GM18520 (cell line): ENCODE measurements around the gene FLOT2.

ENCODE experiments used
- ATAC-seq: cut with Tn5 transposase; IDR thresholded peaks from one replicate; pipeline ENCODE4 v1.9.1; 2021; ENCODE audit not compliant: unreplicated experiment

FLOT2 gene

DNA sequence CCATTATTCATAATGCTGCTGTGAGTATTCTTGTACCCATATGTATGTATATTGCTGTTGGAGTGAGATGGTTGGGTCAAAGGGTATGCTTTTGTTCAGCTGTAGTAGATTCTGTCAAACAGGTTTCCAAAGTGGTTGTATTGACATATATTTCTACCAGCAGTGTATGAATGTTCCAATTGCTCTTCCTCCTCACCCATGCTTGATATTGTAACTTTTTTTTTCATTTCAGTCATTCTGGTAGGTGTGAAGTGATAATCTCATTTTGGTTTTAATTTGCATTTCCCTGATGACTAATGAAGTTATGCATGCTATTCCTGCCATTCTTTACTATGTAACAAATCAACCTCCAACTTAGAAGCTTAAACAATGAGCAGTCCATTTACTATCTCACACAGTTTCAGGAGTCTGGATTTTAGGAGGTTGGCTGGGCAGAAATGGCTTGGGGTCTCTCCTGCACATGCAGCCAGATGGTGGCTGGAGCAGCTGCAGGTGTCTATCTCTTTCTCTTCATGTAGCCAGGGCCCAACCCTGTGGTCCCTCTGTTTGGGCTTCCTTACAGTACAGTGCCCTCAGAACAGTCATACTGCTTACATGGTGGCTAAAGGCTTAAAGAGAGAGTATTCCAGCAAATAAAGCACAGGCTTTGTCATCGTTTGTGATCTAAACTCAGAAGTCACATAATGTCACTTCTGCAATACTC, 21.5 kb downstream of the FLOT2 start:
- no peak for ATAC-seq

DNA sequence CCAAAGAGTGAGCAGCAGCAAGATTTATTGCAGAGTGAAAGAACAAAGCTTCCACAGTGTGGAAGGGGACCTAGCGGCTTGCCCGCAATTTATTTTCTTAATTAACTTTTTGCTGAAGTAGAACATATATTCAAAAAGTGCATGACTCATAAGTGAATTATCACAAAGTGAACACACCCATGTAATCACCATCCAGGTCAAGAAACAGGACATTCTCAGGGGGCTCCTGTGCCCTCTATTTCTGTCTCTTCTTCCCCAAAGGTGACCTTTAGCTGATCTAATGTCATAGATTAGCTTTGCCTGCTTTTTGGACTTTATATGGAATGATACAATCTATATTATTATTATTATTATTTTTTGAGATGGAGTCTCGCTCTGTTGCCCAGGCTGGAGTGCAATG, 22.8 kb downstream of the FLOT2 start:
- ATAC-seq: no peak

DNA sequence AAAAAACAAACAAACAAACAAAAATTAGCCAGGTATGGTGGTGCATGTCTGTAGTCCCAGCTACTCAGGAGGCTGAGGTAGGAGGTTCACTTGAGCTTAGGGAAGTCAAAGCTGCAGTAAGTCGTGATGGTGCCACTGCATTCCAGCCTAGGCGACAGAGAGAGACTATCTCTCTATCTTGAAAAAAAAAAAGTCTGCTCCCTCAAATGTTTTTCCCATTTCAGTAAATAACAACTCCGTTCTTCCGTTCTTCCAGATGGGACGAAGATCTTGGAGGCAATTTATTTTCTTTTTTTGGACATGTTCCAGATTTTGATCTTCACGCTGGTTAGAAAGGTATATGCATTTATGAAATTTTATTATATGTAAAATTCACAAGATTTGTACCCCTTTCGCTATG, 23.7 kb downstream of the FLOT2 start:
- no peak for ATAC-seq

DNA sequence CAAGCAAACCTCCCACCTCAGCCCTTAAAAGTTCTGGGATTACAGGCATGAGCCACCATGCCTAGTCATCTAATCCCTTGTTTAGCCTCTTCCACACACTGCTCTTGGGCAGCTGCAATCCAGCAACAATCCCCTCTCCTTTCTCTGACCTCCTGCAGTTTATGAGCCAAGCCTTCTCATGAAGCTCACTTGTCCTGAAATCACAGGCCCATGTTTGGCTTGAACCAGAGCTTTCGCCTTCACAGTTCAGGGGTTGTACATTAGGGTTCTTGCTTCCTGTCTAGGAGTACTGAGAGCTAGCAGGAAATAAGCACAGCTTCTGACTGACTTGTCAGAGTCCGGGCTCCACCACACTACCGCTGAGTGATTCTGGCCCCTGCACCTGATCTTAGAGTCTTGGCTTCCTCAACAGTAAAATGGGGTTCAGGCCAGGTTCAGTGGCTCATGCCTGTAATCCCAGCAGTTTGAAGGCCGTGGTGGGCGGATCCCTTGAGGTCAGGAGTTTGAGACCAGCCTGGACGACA, 26.4 kb downstream of the FLOT2 start:
- ATAC-seq: peak; percentile 84

DNA sequence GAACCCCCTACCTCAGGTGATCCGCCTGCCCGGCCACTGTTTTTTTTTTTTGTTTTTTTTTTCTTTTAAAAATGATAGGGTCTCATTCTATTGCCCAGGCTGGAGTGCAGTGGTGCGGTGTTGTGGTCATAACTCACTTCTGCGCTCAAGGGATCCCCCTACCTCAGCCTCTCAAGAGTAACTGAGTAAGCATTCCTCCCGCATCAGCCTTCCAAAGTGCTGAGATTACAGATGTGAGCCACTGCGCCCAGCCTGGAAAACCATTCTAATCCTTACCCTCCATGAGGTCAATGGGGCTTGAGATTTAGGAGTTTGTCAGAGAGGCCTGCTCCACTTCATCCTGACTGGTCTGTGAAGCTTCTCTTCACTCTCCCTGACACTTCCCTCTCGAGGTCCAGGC, 30.3 kb downstream of the FLOT2 start:
- no peak for ATAC-seq

DNA sequence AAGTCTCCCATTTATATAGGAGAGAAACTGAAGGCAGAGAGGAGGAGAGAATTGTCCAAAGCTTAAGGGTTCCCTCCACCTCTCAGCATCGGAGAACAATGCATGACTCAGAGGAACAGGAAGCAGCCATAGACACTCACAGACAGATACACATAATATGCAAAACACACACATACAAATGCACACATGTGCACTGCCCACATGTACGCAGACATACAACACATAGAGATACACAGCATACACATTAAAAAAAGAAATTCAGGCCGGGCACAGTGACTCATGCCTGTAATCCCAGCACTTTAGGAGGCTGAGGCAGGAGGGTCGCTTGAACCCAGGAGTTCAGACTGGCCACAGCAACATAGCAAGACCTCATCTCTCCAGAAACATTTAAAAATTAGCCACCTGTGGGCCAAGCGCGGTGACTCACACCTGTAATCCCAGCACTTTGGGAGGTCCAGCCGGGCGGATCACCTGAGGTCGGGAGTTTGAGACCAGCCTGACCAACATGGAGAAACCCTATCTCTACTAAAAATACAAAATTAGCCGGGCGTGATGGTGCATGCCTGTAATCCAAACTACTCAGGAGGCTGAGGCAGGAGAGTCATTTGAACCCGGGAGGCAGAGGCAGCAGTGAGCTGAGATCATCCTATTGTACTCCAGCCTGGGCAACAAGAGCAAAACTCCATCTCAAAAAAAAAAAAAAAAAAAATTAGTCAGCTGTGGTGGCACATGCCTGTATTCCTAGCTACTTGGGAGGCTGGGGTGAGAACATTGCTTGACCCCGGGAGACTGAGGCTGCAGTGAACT, 31.4 kb downstream of the FLOT2 start:
- peak; percentile 48 for ATAC-seq

DNA sequence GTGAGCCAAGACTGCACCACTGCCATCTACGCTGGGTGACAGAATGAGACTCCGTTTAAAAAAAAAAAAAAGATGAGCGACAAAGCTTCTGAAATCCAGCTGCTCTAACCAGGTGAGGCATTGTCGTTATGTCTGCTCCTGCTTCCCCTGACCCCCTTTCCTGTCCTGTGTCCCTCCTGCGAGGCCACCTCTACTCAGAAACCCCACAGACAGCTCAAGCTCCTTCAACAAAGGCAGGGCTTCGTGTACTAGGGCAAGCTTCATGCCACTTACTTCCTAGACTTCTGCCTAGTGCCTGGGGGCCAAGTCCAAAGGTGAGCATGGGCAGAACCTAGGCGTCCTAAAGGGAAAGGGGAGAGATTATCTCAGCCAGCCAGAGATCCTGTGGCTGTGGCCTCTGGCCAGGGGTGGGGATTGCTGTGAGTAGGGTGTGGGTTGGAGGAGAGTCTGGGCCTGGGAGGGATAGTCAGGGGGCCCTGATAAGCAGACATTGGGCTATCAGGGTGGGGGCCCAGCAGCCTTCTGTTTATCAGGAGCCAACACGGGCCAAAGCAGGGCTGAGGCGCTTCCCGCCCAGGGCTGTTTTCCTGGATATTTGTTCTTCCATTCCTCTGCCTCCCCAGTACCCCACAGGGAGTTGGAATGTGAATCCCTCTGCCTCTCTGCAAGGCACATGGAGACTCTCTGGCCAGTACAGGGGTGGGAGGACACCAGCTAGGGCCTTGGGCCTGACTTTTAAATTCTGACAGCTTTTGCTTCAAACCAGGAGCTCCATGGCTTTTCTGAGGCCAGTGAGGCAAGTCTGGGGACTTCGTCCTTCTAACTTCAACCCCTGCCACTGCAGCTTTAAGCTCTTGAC, 32.3 kb downstream of the FLOT2 start:
- no peak for ATAC-seq

DNA sequence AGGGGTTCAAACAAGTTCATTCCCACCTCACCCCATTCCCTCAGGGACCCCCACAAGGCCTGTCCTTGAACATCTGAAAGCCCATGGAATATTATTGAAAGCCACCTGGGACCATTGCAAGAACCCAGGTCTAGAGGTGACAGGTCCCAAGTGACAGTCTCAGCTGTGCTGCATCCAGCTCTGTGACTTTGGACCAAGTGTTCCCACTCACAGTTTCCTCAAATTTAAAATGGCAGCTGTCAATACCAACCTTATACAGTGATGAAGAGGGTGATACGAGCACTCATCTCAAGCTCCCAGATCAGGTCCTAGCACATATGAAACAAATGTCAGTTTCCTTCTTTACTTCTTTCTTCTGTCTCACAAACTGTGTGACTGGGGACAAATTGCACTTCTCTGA, 33.6 kb downstream of the FLOT2 start:
- no peak for ATAC-seq

DNA sequence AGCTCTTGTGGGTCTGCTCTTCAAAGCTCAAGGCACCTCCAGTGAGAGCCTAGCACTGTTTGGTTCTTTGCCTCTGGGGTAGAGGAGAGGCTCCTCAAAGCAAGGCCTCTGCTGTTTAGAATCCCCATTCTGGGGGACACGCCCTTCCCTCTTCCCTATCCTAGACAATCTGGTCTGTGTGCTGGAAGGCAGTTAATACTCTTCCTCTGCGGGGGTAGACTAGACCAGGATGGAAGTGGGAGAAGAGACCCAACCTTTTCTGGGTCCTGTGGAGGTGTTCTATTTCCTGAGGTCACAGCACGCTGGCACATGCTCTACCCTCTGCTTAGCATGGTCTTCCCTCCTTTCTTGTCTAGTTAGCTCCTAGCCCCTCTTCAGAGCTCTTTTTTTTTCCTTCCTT, 35.0 kb downstream of the FLOT2 start:
- no peak for ATAC-seq

DNA sequence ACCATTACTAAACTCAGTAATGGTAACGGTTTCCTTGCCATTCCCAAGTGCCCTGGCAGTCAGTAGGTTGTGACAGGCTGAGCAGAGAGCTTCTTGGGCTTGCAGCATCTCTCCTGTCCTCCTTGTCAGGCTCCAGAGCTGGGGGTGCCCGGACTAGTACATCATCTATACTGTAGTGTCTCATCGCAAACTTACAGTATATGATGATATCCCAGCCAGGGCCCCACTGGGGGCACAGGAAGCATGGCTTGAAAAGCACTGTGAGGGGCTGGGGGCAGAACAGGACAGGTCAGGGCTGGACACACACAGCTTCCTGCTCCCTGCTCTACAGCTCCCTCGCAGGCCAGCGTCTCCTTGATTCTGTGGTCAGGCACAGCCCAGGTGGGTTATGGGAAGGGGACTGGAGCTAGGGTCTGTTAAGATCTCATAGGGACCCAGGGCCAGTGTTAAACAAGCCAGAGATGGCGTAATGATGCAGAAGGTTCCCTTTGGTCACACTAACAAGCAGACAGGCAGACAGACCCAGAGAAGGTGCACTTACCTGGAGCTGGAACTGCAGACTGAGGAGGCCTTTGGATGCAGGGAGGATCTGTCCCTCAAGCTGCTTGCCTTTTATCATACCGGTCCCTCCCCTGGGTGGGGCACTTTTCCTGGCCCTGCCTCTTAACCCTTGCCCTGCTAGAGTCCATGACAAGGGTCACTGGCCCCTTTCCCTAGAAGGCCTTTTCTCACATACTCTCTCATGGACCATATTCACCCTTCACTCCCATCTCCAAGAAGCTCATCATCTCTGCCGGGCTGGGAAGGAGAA, 35.9 kb downstream of the FLOT2 start:
- ATAC-seq: no peak

DNA sequence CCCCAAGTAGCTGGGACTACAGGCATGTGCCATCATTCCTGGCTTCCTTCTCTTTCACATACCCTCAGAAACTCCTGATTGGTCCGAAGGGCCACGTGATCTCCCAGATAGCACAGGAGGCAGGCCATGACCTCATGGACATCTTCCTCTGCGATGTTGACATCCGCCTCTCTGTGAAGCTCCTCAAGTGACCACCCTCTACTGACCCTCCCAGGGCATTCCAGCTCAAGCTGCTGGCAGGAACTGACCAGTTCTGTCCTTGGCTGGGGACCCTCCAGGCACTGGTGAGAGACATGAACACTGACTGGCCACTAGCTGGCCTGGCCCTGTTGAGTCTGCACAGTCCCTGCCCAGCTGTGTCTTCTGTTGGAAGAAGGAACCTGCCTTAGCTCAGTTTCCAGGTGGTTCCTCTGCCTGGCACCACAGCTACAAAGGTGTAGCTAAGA, 37.1 kb downstream of the FLOT2 start:
- no peak for ATAC-seq

DNA sequence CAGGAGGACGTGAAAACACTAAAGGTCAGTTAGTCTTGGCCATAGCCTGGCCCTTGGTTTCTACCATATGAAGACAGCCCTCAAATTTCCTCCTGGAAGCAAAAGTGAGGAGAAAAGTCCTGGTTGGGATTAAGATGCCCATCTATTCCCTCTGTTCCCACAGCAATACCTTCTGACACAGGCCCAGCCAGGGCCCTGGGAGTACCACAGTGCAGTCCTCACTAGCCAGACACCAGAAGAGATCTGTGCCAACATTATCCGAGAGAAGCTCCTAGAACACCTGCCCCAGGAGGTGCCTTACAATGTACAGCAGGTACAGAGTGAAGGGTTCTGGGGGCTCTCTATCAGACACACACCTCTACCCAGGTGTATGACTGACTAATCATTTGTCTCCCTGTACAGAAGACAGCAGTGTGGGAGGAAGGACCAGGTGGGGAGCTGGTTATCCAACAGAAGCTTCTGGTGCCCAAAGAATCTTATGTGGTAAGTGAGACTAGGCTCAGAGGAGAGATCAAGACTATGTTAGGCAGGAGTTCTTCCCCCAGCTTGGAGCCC, 38.7 kb downstream of the FLOT2 start:
- no peak for ATAC-seq

DNA sequence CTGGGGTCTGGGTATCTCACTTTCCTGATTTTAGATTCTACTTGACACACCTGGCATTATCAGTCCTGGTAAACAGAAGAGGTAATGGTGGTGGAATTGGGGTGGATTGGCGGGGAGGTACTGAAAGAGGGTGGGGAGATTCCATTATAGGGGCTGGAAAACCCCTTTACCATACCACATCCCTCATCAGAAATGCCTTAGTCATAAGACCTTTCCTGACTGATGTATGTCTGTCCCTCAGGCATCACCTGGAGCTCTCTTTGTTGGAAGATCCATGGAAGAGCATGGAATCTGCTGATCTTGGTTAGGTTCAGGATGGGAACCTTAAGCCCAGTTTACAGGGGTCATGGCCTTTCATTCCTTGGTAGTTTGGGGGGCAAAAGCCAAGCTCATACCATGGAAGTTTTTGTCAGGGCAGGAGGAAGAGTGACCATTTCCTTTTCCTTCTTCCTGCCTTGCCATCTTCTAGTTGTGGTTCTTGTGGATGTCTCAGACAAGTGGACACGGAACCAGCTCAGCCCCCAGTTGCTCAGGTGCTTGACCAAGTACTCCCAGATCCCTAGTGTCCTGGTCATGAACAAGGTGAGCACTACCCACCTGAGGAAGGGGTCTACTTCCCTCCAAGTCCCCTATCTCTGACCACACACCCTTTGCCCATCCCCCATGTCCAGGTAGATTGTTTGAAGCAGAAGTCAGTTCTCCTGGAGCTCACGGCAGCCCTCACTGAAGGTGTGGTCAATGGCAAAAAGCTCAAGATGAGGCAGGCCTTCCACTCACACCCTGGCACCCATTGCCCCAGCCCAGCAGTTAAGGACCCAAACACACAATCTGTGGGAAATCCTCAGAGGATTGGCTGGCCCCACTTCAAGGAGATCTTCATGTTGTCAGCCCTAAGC, 39.4 kb downstream of the FLOT2 start:
- ATAC-seq: no peak

DNA sequence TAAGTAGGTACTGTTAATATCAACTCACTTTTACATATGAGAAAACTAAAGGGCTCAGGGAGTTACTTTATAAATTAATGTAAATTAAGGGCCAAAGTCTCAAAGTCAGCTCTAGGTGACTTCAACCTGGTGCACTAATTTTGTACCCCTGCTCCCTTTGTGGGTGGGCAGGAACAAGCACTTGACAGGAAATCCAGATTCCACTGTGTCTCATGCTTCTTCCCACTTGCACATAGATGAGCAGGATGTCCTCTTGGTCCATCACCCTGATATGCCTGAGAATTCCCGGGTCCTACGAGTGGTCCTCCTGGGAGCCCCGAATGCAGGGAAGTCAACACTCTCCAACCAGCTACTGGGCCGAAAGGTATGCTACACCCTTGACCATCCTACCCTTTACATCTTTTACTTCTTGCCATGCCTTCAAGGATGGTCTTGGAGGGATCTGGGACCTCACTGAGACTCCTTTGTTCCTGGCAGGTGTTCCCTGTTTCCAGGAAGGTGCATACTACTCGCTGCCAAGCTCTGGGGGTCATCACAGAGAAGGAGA, 41.4 kb downstream of the FLOT2 start:
- ATAC-seq: no peak

DNA sequence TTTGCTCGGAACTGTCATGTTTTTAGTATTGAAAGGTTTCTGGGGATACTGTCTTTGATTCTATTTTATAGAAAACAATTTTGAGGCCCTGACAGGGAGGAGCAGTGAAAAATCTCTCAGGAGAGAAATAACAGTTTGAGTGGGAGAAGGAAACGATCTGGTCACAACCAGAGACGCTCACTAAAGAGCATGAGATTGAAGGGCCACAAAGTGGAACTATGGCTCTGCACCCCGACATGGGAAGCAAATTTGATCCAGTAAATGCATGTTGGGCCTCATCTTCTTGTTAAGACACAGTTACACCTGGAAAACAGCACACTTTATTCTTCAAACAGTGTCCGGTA, 42.2 kb downstream of the FLOT2 start:
- no peak for ATAC-seq

DNA sequence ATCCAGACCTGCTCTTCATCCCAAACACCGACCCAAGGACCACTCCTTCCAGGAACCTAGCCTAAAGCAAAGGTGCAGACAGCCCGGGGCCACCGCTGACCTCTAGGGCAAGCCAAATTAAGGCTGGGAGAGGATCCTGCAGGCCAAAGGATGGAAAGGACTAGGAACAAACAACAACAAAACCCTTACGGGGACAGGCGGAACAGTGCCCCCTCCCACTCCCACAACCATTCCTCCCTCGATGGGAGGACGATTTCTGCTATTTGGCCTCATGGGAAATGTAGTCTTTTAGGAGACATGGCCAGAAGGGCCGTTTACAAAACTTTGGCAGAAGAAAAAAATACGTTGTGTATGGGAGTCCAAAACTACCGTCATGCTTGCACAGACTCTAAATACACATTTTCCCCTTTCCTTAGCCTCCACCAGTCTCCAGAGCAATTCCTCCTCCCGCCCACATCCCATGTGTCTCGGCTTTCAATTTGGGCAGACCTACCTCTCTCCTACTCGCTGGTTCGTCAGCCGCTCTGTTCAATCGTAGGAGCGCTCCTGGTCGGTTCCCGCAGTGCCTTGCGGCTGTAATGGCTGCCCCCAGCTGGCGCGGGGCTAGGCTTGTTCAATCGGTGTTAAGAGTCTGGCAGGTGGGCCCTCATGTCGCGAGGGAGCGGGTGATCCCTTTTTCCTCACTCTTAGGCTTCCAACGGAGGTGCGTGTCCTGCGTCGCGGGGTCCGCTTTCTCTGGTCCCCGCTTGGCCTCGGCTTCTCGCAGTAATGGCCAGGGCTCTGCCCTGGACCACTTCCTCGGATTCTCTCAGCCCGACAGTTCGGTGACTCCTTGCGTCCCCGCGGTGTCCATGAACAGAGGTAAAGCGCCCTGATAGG, 42.8 kb downstream of the FLOT2 start, which contains the start of gene ERAL1:
ERAL1 (plus strand) TSS at position 560 of the 879 bp plus-strand sequence; CDS start at position 579, 19 bp downstream.
- peak; percentile 84 for ATAC-seq

DNA sequence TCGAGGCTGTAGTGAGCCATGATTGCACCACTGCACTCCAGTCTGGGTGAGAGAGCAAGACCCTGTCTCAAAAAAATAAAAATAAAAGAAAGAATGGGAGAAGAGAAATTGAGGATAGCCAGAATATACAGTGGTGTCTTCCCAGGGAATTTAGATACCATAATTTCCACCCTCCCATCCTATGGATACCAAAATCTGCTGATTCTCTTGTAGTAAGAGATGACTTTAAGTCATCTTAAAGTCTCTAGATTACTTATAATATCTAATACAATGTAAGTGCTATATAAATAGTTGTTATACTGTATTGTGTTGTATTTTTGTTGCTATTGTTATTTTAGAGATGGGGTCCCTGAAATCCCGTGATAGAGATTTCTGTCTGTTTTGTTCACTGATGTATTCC, 44.2 kb downstream of the FLOT2 start:
- ATAC-seq: no peak

DNA sequence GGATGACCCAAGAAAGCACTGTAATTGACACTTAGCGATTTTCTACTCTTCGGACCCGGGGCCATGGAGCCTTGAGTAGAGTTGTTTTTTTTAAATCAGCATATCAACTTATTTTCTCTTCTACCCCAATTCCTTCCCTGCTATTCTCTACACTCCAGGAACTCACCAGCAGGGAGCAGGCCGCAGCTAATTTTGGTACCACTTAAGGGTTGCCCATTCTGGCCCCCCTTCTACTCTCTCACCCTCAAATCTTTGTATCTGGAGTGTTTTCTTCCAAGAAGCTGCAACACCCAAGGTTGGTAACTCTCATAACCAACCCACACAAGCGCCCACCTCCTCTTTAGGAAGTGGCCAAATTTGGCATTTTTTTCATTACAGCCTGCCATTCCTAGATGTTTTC, 48.3 kb downstream of the FLOT2 start:
- ATAC-seq: no peak
